Hematopoietic multipotent progenitor cell treated with erythropoietin and hydrocortisone succinate and interleukin-3 and kit ligand, for 15 days (in vitro differentiated cells): ENCODE data around the gene ITGA5.

ENCODE experiments used
- DNase-seq: peaks from one replicate; pipeline ENCODE4 v3.0.0-alpha.2; 2015; ENCODE audit warnings: low spot score

Gene ITGA5

DNA sequence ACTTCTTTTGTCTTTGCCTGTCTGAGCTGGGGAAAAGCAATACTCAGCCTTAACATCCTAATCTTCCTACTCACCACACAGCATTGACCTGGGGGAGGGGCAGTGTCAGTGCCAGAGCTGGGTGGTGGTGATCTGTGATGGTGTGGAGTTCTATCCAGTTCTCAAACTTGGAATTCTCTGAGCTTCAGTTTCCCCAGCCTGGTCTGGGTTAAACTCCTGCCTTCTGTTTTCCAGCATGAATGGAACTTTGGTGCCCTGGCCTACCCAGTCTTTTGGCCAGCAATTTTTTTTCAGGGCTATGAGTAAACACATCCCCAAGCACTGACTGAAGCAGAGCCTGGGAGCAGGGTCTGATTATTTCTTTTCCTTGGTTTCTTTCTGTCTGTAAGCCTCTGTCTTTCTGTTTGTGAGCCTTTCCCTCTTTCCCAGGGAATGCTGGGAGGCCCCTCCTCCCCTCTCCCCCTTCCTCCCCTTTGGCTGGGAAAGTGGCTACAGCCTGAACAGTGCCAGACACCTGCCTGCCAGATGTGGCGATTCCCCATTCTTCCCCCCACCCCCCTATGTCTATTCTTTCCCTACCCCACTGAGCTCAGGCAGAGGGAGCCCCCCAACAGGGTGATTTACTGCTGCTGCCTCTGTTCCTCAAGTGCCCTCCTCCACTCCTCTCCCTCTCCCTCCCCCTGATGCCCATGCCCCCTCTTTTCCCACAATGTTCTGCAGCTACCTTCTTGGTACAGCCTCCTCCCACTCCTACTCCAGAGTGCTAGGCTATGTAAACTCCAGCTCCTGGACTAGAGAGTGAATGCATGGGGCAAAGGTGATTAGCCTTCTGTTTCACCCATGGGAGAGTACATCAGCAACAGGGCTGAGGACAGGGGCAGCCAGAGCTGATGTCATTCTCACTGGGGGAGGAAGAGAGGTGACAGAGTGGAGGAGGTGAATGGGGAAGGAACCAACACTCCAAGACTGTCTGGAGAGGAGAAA is 65.9 kb downstream of the ITGA5 start:
- no peak for DNase-seq

DNA sequence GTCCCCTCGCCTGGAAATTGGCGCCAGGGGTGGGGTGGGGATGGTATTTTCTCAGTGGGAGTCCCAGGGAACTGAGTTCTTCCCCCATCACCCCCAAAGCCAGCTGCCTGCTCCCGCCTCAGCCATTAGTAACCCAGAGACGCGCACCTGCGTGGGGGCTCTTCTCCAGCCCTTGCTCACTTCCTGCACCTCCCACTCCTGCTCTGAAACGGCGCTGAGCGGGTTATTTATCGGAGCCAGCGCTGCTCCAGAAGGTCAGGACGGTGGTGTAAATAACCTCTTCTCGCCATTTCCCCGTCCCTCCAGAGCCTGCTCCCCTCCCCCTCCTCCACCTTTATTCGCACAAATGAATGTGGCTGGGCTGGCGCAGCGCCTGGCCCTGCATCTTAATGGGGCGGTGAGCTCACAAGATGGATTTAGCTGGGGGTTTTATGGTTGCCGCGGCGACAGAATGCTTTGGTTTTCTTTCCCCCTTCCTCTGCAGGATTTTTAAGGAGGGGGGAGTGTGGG is 67.0 kb downstream of the ITGA5 start:
- no peak for DNase-seq

DNA sequence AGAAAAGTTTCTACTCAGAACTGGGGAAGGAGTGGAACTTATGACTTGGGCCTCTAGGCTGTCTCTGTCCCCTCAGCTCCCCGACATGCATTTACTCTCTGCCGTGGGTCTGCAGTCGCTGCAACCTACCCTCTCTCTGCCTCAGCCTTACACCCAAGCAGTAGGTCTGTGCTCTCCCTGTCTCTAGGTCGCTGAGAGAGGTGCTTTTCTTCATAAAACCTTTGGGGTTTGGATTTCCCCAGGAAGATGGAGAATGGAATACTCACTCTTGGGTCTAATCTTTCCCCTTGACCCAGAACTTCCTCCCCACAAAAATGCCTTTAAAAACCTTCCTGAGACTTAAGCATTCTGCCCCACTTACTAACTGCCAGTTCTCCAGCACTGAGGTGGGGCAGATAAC is 67.7 kb downstream of the ITGA5 start:
- no peak for DNase-seq

DNA sequence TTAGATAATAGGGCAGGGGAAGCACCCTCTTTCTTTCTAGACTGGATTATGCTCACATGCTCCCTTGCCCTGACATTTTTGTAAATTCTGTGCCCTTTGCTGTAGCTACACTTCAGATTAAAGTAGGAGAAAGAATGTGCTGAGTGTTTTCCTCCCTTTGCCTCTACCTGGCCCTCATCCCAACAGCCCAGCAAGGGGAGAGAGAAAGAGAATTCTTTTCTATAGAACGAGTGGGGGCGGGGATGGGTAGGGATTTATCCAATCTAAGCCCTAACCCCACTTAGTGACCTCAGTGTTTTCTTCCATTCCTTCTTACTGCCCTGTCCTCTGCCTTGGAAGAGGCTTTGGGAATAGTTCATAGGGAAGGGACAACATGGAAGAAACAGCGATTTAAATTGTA is 68.3 kb downstream of the ITGA5 start:
- no peak for DNase-seq

DNA sequence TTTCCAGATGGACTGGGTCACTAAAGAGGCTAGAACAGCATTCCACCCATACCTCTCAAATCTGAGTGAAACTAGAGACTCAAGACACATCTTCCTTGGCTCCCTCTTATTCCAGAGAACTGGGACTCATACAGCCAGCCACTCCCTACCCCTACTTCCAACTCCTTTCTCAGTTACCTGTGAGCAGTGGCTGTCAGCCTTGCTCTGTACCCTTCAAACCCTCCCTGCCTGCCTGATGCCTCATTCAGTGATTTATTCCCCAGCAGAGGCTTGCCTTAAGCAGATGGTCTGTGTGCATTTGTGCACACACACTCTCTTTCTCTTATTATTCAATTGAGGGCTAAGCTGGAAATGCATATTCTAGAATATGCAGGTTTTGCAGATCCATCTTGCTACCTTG is 69.4 kb downstream of the ITGA5 start:
- no peak for DNase-seq

DNA sequence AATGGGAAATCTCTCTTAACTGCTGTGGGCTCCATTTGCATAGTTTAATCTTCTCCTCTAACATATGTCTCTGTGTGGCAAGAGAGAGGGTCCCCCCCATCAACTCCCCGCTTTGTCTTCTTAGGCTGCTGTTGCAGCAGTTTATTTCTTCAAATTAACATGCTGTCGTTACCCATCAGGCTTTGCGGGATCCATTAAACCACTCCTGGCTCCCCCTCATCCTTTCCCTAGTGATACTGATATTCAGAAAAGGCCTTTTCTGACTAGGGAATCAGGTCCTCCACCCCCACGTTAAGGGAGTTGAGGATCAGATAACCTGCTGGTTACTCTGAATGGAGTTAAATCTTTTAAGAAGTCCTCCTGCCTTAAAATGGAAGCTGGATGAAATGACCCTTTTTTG is 70.0 kb downstream of the ITGA5 start:
- DNase-seq = no peak
